Activated CD4-positive, alpha-beta memory T cell treated with anti-CD3 and anti-CD28 coated beads, Interleukin-2, amount 10 ng/mL, durations not matched to agents 7 days and 5 days (primary cell): ENCODE measurements around the gene CDS2. TPM values are rescaled to one million over a fixed set of nuclear protein-coding genes. Genes with fewer than 3 reads are reported as not detected.

Source experiments
- CTCF ChIA-PET: fragments of 350-600 bp; sonication (Branson Sonifier 250); formaldehyde crosslinking; loops from one replicate; lab custom pipeline; 2021; ENCODE audit warnings: antibody characterized with exemption, inconsistent platforms; lab: Charles Lee
- POLR2A ChIA-PET: fragments of 350-600 bp; sonication (Branson Sonifier 250); formaldehyde crosslinking; loops from one replicate; lab custom pipeline; 2021; ENCODE audit warnings: antibody characterized with exemption; lab: Charles Lee
- DNase-seq: peaks from one replicate; pipeline ENCODE4 v3.0.0-alpha.2; 2020
- H3K27ac Mint-ChIP-seq: one replicate; pipeline ENCODE4 v1.8.0; 2021; ENCODE audit warnings: mild to moderate bottlenecking, mixed read lengths
- H3K27me3 Mint-ChIP-seq: one replicate; pipeline ENCODE4 v1.8.0; 2021; ENCODE audit warnings: mixed read lengths
- H3K36me3 Mint-ChIP-seq: one replicate; pipeline ENCODE4 v1.8.0; 2021; ENCODE audit warnings: low read depth, mixed read lengths
- H3K4me1 Mint-ChIP-seq: one replicate; pipeline ENCODE4 v1.8.0; 2021; ENCODE audit warnings: mixed read lengths
- H3K4me3 Mint-ChIP-seq: one replicate; pipeline ENCODE4 v1.8.0; 2021; ENCODE audit warnings: mild to moderate bottlenecking, mixed read lengths
- H3K9me3 Mint-ChIP-seq: one replicate; pipeline ENCODE4 v1.8.0; 2021; ENCODE audit warnings: mixed read lengths
- total RNA-seq, 2 experiments: library from RNA; stranded (reverse); gene quantifications; one replicate each; pipeline ENCODE4 v1.2.3, GENCODE V29; 2021

Gene CDS2
- total RNA-seq, 2 experiments from 2014 or later, result 67.4 to 68.2 TPM

GRCh38 chr20:5141615-5142014 lies 14.8 kb downstream of the CDS2 start:
- ChIA-PET POLR2A (no interaction called here), CTCF (interaction anchor here (2.1 kb wide), 1 partner anchor 15 kb away, joined by 10 read pairs; the partner anchor contains the start of gene CDS2)
- H3K4me1 Mint-ChIP-seq, result peaks cover 17% of the 10 kb centered on the region
- no peak overlapping the region for H3K4me3 Mint-ChIP-seq
- no peak overlapping the region for H3K27ac Mint-ChIP-seq
- DNase-seq, result no peak
- no peaks in the 10 kb centered on the region for H3K9me3 Mint-ChIP-seq
- no peaks in the 10 kb centered on the region for H3K27me3 Mint-ChIP-seq
- H3K36me3 Mint-ChIP-seq, result peaks cover 15% of the 10 kb centered on the region

- H3K9me3 Mint-ChIP-seq, result no peaks in the 10 kb centered on the region
- POLR2A ChIA-PET, result no interaction called here
- H3K4me1 Mint-ChIP-seq, result peaks cover 28% of the 10 kb centered on the region
- no peaks in the 10 kb centered on the region for H3K27me3 Mint-ChIP-seq
- no peak overlapping the region for H3K27ac Mint-ChIP-seq
- no peak overlapping the region for H3K4me3 Mint-ChIP-seq
- CTCF ChIA-PET, result interaction anchor here (2.1 kb wide), 1 partner anchor 17 kb away, joined by 7 read pairs; the partner anchor contains the start of gene CDS2
- peaks cover 20% of the 10 kb centered on the region for H3K36me3 Mint-ChIP-seq
- no peak for DNase-seq
Observed at GRCh38 chr20:5143851-5144250, 17.0 kb downstream of the CDS2 start.

GRCh38 chr20:5145365-5146098 lies 18.7 kb downstream of the CDS2 start:
- CTCF ChIA-PET, result interaction anchor here (0.7 to 2.1 kb wide), 2 partner anchors 19 to 45 kb away, joined by 3 to 7 read pairs; partner anchors contain the start of gene CDS2

DNA sequence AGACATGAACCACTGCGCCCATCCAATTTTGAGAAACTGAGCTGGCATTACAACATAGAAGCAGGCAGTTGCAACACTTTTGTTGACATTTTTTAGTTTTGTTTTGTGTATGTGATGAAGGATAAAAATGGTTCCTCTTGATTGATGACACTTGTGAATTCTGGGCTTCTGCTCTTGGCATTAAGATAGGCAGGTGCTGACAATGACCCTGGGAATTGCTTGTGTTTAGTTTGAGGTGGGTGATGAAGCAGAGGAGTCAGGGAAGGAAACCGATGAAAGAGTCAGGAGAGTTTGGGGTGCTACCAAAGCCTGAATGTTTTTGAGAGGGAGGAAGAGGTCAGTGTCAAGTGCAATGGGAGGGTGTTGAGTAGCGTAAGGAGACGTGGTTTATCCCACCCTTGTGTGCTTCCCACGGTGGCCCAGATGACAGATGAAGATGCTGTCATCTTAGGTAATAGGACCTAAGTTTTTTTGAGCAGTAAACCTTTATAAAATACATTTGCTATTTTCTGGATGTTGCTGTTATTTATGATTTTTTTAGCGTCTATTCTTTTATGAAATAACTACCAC lies 19.4 kb downstream of the CDS2 start:
- peaks cover 16% of the 10 kb centered on the region for H3K36me3 Mint-ChIP-seq
- ChIA-PET POLR2A (interaction anchor here (1.5 kb wide), 1 partner anchor 26 kb away, joined by 4 read pairs; no protein-coding TSS in a partner anchor), CTCF (interaction anchor here (2.1 kb wide), 1 partner anchor 20 kb away, joined by 7 read pairs; the partner anchor contains the start of gene CDS2)
- no peak for DNase-seq
- peaks cover 28% of the 10 kb centered on the region for H3K4me1 Mint-ChIP-seq
- no peak overlapping the region for H3K4me3 Mint-ChIP-seq
- H3K9me3 Mint-ChIP-seq, result no peaks in the 10 kb centered on the region
- H3K27me3 Mint-ChIP-seq, result no peaks in the 10 kb centered on the region
- H3K27ac Mint-ChIP-seq, result no peak overlapping the region

More at GRCh38 chr20:5145365-5146098, 18.7 kb downstream of the CDS2 start:
- peaks cover 24% of the 10 kb centered on the region for H3K4me1 Mint-ChIP-seq
- H3K27ac Mint-ChIP-seq, result no peak overlapping the region
- POLR2A ChIA-PET, result interaction anchor here (1.5 kb wide), 1 partner anchor 25 kb away, joined by 4 read pairs; no protein-coding TSS in a partner anchor
- no peak for DNase-seq
- H3K4me3 Mint-ChIP-seq, result no peak overlapping the region
- H3K27me3 Mint-ChIP-seq, result no peaks in the 10 kb centered on the region
- no peaks in the 10 kb centered on the region for H3K9me3 Mint-ChIP-seq
- peaks cover 16% of the 10 kb centered on the region for H3K36me3 Mint-ChIP-seq

DNA sequence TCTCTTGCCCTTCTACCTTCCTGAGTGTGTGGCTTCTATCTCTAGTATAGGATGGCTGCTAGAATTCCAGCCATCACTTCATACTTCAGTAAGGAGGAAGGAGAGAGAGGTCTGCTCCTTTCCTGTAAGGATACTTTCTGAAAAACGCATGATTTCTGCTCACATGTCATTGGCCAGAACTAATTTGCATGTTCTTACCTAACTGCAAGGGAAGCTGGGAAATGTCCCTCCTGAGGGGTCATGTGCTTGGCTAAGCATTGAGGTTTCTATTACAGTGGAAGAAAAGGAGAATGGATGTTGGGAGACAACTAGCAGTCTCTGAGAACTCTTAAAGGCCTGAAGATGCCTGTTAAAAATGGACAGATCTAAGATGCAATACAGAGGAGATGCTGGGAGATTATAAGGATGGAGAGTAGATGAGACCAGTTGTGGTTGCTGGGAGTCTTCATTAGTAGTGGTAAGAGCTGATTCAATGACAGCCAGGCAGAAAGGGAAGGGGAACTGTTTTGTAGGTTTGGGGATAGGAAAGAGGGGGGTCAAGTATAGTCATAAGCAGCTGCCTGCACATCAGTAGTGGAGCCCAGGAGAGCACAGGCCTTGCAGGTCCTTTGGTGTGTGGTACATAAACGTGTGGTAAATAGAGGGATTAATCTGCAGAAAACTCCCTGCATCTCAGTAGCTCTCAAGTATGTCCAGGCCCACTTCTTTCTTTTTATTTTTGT lies 20.2 kb downstream of the CDS2 start:
- no peaks in the 10 kb centered on the region for H3K27me3 Mint-ChIP-seq

GRCh38 chr20:5148581-5148980 lies 21.8 kb downstream of the CDS2 start:
- no peak overlapping the region for H3K4me3 Mint-ChIP-seq
- H3K36me3 Mint-ChIP-seq, result peaks cover 20% of the 10 kb centered on the region
- no peaks in the 10 kb centered on the region for H3K27me3 Mint-ChIP-seq
- DNase-seq, result no peak
- ChIA-PET CTCF (interaction anchor here (2.2 kb wide), 1 partner anchor 22 kb away, joined by 8 read pairs; the partner anchor contains the start of gene CDS2), POLR2A (no interaction called here)
- no peak overlapping the region for H3K27ac Mint-ChIP-seq
- H3K4me1 Mint-ChIP-seq, result peaks cover 43% of the 10 kb centered on the region
- no peaks in the 10 kb centered on the region for H3K9me3 Mint-ChIP-seq

More for the DNA sequence above, 20.2 kb downstream of the CDS2 start:
- H3K4me3 Mint-ChIP-seq, result no peak overlapping the region
- no peak overlapping the region for H3K27ac Mint-ChIP-seq
- H3K4me1 Mint-ChIP-seq, result peaks cover 30% of the 10 kb centered on the region
- POLR2A ChIA-PET, result no interaction called here
- no peak for DNase-seq
- no peaks in the 10 kb centered on the region for H3K9me3 Mint-ChIP-seq
- H3K36me3 Mint-ChIP-seq, result peaks cover 16% of the 10 kb centered on the region
- CTCF ChIA-PET, result interaction anchor here (1.7 to 2.2 kb wide), 2 partner anchors 18 to 20 kb away, joined by 4 to 8 read pairs; partner anchors contain the start of gene CDS2

DNA sequence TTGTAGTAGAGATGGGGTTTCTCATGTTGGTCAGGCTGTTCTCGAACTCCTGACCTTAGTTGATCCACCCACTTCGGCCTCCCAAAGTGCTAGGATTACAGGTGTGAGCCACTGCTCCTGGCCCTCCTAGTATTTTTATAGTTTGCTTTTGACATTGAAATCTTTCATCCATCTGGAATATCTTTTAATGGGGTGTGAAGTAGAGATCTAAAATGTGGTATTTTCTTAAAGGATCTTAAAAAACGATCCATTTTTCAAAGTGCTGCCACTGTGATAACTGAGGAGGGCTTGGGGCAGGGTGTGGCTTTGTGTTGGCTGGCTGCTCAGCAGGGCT lies 23.1 kb downstream of the CDS2 start:
- peaks cover 26% of the 10 kb centered on the region for H3K36me3 Mint-ChIP-seq
- POLR2A ChIA-PET, result no interaction called here
- CTCF ChIA-PET, result no interaction called here
- no peak overlapping the region for H3K27ac Mint-ChIP-seq
- H3K4me3 Mint-ChIP-seq, result no peak overlapping the region
- H3K27me3 Mint-ChIP-seq, result no peaks in the 10 kb centered on the region
- no peak for DNase-seq
- H3K9me3 Mint-ChIP-seq, result no peaks in the 10 kb centered on the region
- peaks cover 50% of the 10 kb centered on the region for H3K4me1 Mint-ChIP-seq

DNA sequence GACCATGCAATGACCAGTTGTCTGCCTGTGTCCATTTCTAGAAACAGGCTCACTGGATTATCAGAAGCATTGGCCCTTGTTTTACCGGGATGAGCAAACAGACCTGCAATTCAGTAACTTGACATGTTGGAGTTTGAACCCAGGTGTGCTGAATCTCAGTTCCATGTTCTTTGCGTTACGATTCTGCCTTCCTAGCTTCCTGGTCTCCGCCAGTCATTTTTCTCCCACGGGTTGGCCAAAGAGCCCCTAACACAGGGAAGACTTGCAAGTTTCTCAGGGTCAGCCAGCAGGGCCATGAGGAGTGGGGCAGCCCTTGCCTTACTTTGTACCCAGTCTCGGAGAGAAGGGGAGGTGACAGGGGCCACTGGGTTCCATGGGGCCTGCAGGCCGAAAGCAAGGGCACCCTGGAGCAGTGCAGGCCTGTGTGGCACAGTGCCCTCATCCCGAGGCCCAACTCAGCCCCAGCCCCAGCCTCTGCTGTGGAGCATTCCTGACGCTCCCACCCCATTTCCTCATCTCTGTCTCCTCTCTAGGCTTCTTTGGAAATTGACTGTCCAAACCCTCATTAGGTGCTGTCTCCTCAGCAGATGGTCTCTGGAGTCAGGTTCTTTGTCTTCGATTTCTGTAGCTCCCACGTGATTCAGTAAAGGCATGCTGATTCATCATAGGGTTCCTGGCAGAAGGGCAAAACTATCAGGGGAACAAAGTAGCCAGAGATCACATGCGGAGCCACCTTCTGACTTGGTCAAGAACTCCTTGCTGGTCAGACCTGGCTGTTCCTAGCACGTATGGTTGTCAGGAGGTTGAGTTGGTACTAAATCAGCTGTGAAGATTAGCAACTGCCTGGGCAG lies 23.6 kb downstream of the CDS2 start:
- POLR2A ChIA-PET, result no interaction called here
- H3K27me3 Mint-ChIP-seq, result no peaks in the 10 kb centered on the region
- H3K9me3 Mint-ChIP-seq, result no peaks in the 10 kb centered on the region
- H3K36me3 Mint-ChIP-seq, result peaks cover 25% of the 10 kb centered on the region
- H3K4me3 Mint-ChIP-seq, result no peak overlapping the region
- CTCF ChIA-PET, result no interaction called here
- H3K4me1 Mint-ChIP-seq, result peaks cover 46% of the 10 kb centered on the region
- no peak overlapping the region for H3K27ac Mint-ChIP-seq
- no peak for DNase-seq

GRCh38 chr20:5153152-5153467 lies 26.3 kb downstream of the CDS2 start:
- CTCF ChIA-PET, result interaction anchor here (0.8 to 1.3 kb wide), 2 partner anchors 27 to 70 kb away, joined by 3 to 4 read pairs; partner anchors contain the start of gene CDS2
- no peak for DNase-seq
- H3K36me3 Mint-ChIP-seq, result peaks cover 15% of the 10 kb centered on the region
- no peaks in the 10 kb centered on the region for H3K9me3 Mint-ChIP-seq
- POLR2A ChIA-PET, result interaction anchor here (1.1 kb wide), 2 partner anchors 13 to 27 kb away, joined by 3 read pairs; partner anchors contain the start of gene CDS2
- no peak overlapping the region for H3K27ac Mint-ChIP-seq
- H3K27me3 Mint-ChIP-seq, result no peaks in the 10 kb centered on the region
- peaks cover 36% of the 10 kb centered on the region for H3K4me1 Mint-ChIP-seq
- no peak overlapping the region for H3K4me3 Mint-ChIP-seq

GRCh38 chr20:5153612-5154542 lies 27.1 kb downstream of the CDS2 start:
- Mint-ChIP-seq H3K36me3 (peaks cover 15% of the 10 kb centered on the region), H3K27me3 (no peaks in the 10 kb centered on the region), H3K4me3 (no peak overlapping the region), H3K4me1 (peaks cover 36% of the 10 kb centered on the region), H3K27ac (no peak overlapping the region), H3K9me3 (no peaks in the 10 kb centered on the region)
- ChIA-PET CTCF (interaction anchor here (0.8 to 1.3 kb wide), 3 partner anchors 27 to 69 kb away, joined by 3 to 5 read pairs (median 4); partner anchors contain the start of gene CDS2), POLR2A (interaction anchor here (1.1 kb wide), 2 partner anchors 12 to 28 kb away, joined by 3 read pairs; partner anchors contain the start of gene CDS2)
- no peak for DNase-seq

GRCh38 chr20:5154543-5154925 lies 27.7 kb downstream of the CDS2 start:
- ChIA-PET POLR2A (no interaction called here), CTCF (interaction anchor here (1.3 kb wide), 1 partner anchor 28 kb away, joined by 5 read pairs; the partner anchor contains the start of gene CDS2)
- peaks cover 15% of the 10 kb centered on the region for H3K36me3 Mint-ChIP-seq
- H3K4me3 Mint-ChIP-seq, result no peak overlapping the region
- no peaks in the 10 kb centered on the region for H3K27me3 Mint-ChIP-seq
- no peak for DNase-seq
- H3K27ac Mint-ChIP-seq, result no peak overlapping the region
- H3K9me3 Mint-ChIP-seq, result no peaks in the 10 kb centered on the region
- H3K4me1 Mint-ChIP-seq, result peaks cover 36% of the 10 kb centered on the region
